ENCODE data around the gene MAPT.

Gene MAPT

DNA sequence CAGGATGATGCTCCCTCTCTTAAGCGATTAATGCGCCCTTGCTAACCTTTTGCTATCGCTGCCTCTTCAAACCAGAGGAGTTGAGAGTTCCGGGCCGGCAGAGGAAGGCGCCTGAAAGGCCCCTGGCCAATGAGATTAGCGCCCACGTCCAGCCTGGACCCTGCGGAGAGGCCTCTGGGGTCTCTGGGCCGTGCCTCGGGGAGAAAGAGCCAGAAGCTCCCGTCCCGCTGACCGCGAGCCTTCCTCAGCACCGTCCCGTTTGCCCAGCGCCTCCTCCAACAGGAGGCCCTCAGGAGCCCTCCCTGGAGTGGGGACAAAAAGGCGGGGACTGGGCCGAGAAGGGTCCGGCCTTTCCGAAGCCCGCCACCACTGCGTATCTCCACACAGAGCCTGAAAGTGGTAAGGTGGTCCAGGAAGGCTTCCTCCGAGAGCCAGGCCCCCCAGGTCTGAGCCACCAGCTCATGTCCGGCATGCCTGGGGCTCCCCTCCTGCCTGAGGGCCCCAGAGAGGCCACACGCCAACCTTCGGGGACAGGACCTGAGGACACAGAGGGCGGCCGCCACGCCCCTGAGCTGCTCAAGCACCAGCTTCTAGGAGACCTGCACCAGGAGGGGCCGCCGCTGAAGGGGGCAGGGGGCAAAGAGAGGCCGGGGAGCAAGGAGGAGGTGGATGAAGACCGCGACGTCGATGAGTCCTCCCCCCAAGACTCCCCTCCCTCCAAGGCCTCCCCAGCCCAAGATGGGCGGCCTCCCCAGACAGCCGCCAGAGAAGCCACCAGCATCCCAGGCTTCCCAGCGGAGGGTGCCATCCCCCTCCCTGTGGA, 88.6 kb downstream of the MAPT start:
- H3K27ac ChIP-seq (ENCODE audit: low read depth, low read length), result no peak overlapping the region
- no peak overlapping the region for H3K4me3 ChIP-seq (ENCODE audit: low read depth, low read length)
- H3K27me3 ChIP-seq (ENCODE audit: control insufficient read depth, insufficient read depth, low read length), result no peaks in the 10 kb centered on the region
- no peaks in the 10 kb centered on the region for H3K9me3 ChIP-seq (ENCODE audit: control insufficient read depth, insufficient read depth, low read depth, low read length)
- H3K36me3 ChIP-seq (ENCODE audit: control insufficient read depth, insufficient read depth, low read length), result no peaks in the 10 kb centered on the region
- no peaks in the 10 kb centered on the region; the same call in 1 of the 2 replicates for H3K4me1 ChIP-seq (ENCODE audit: control insufficient read depth, insufficient read depth, low read length)
- no peak overlapping the region for H3K9ac ChIP-seq (ENCODE audit: low read length)

DNA sequence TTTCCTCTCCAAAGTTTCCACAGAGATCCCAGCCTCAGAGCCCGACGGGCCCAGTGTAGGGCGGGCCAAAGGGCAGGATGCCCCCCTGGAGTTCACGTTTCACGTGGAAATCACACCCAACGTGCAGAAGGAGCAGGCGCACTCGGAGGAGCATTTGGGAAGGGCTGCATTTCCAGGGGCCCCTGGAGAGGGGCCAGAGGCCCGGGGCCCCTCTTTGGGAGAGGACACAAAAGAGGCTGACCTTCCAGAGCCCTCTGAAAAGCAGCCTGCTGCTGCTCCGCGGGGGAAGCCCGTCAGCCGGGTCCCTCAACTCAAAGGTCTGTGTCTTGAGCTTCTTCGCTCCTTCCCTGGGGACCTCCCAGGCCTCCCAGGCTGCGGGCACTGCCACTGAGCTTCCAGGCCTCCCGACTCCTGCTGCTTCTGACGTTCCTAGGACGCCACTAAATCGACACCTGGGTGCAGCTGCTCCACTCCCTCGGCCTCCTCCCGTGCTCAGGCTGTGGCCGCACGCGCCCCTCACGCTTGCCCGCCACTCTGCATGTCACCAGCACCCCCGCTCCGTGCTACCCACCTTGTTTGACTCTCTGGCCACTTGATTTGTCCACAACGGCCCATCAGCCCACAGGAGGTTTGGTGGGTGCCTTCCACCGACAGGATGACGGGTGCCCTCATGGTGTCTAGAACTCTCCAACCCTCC, 89.4 kb downstream of the MAPT start:
- no peaks in the 10 kb centered on the region for H3K9me3 ChIP-seq (ENCODE audit: control insufficient read depth, insufficient read depth, low read depth, low read length)
- no peaks in the 10 kb centered on the region for H3K36me3 ChIP-seq (ENCODE audit: control insufficient read depth, insufficient read depth, low read length)
- no peaks in the 10 kb centered on the region for H3K27me3 ChIP-seq (ENCODE audit: control insufficient read depth, insufficient read depth, low read length)
- no peak overlapping the region for H3K27ac ChIP-seq (ENCODE audit: low read depth, low read length)
- H3K4me1 ChIP-seq (ENCODE audit: control insufficient read depth, insufficient read depth, low read length), result no peaks in the 10 kb centered on the region
- H3K9ac ChIP-seq (ENCODE audit: low read length), result no peak overlapping the region
- no peak overlapping the region for H3K4me3 ChIP-seq (ENCODE audit: low read depth, low read length)

DNA sequence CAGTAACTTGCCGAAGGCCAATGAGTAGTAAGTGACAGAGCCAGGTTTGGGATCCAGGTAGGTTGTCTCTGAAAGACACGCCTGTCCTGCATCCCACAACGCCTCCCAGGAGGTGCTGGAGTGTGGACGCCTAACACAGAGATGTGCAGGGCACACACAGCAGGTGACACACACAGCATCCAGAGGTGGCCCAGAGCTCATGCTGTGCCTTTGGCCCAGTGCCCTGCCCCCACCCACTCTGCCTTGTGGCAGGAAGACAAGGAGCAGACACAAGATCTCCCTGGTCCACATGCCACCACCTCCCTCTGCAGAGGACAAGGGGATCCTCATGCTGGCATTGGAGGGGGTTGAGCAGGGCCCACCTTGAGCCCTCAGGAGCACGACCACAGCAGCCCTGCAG, 90.0 kb downstream of the MAPT start:
- H3K4me3 ChIP-seq (ENCODE audit: low read depth, low read length), result no peak overlapping the region
- H3K4me1 ChIP-seq (ENCODE audit: control insufficient read depth, insufficient read depth, low read length), result no peaks in the 10 kb centered on the region
- H3K36me3 ChIP-seq (ENCODE audit: control insufficient read depth, insufficient read depth, low read length), result no peaks in the 10 kb centered on the region
- no peak overlapping the region for H3K9ac ChIP-seq (ENCODE audit: low read length)
- H3K27me3 ChIP-seq (ENCODE audit: control insufficient read depth, insufficient read depth, low read length), result no peaks in the 10 kb centered on the region
- H3K9me3 ChIP-seq (ENCODE audit: control insufficient read depth, insufficient read depth, low read depth, low read length), result no peaks in the 10 kb centered on the region
- no peak overlapping the region for H3K27ac ChIP-seq (ENCODE audit: low read depth, low read length)

DNA sequence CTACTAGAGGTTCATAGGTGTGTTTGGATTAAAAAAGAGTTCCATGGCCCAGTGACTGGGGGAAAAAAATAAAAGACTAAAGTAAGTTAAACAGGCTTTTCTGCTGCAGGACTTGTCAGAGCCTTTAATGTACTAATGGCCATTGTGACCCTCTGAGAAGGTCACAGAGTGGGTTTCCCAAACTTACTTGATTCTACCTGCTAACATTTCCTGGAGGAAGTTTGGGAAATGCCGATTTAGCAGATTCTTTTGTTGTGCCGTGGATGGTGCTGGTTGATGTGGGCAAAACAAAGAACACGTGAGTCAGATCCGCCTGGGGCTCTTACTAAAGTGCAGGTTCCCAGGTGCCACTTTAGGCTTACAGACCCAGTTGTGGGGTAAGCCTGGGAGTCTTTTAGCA, 91.1 kb downstream of the MAPT start:
- no peaks in the 10 kb centered on the region for H3K36me3 ChIP-seq (ENCODE audit: control insufficient read depth, insufficient read depth, low read length)
- H3K9ac ChIP-seq (ENCODE audit: low read length), result no peak overlapping the region
- no peaks in the 10 kb centered on the region for H3K27me3 ChIP-seq (ENCODE audit: control insufficient read depth, insufficient read depth, low read length)
- H3K4me1 ChIP-seq (ENCODE audit: control insufficient read depth, insufficient read depth, low read length), result no peaks in the 10 kb centered on the region
- no peak overlapping the region for H3K27ac ChIP-seq (ENCODE audit: low read depth, low read length)
- H3K4me3 ChIP-seq (ENCODE audit: low read depth, low read length), result no peak overlapping the region
- no peaks in the 10 kb centered on the region for H3K9me3 ChIP-seq (ENCODE audit: control insufficient read depth, insufficient read depth, low read depth, low read length)

DNA sequence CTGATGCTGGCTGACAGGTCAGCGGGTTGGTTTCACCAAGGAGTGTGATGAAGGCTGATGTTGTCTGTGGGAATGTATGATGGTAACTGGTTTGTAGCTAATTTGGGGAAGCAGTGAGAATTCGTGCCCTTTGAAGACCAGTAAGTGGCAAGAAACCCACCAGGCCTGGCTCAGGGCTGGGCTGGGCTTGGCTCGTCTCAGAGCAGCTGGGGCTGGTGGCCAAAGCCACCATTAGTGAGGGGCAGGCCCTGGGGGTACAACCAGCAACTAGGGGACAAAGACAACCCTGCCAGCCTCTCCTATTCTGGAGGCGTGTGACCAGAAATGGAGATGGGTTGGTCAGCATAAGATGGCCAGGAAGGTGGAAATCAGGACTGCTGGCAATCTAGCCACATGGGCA, 91.7 kb downstream of the MAPT start:
- Histone ChIP-seq H3K9me3 (ENCODE audit: control insufficient read depth, insufficient read depth, low read depth, low read length) (no peaks in the 10 kb centered on the region), H3K9ac (ENCODE audit: low read length) (no peak overlapping the region), H3K27ac (ENCODE audit: low read depth, low read length) (no peak overlapping the region), H3K4me3 (ENCODE audit: low read depth, low read length) (no peak overlapping the region), H3K27me3 (ENCODE audit: control insufficient read depth, insufficient read depth, low read length) (no peaks in the 10 kb centered on the region), H3K36me3 (ENCODE audit: control insufficient read depth, insufficient read depth, low read length) (no peaks in the 10 kb centered on the region), H3K4me1 (ENCODE audit: control insufficient read depth, insufficient read depth, low read length) (no peaks in the 10 kb centered on the region)

DNA sequence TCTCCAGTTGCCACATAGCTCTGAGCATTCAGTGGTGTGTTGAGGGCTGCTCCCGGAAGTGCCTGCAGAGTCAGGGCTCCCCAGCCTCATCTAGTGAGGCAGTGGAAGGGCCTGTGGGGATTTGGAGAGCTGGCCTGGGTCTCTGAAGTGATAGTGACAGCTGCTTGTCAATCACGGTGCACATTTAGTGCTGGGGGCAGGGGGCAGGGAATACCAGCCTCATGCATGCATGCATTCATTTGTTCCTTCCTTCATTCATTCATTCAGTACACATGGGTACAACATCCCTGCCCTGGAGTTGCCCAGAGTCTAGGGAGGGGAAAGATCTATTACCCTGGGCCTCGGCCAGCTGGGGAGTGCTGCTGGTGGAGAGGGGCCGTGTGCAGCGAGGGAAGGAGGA, 93.4 kb downstream of the MAPT start:
- no peaks in the 10 kb centered on the region for H3K9me3 ChIP-seq (ENCODE audit: control insufficient read depth, insufficient read depth, low read depth, low read length)
- no peak overlapping the region for H3K9ac ChIP-seq (ENCODE audit: low read length)
- no peaks in the 10 kb centered on the region for H3K4me1 ChIP-seq (ENCODE audit: control insufficient read depth, insufficient read depth, low read length)
- no peaks in the 10 kb centered on the region for H3K36me3 ChIP-seq (ENCODE audit: control insufficient read depth, insufficient read depth, low read length)
- no peaks in the 10 kb centered on the region for H3K27me3 ChIP-seq (ENCODE audit: control insufficient read depth, insufficient read depth, low read length)
- H3K27ac ChIP-seq (ENCODE audit: low read depth, low read length), result no peak overlapping the region
- H3K4me3 ChIP-seq (ENCODE audit: low read depth, low read length), result no peak overlapping the region

DNA sequence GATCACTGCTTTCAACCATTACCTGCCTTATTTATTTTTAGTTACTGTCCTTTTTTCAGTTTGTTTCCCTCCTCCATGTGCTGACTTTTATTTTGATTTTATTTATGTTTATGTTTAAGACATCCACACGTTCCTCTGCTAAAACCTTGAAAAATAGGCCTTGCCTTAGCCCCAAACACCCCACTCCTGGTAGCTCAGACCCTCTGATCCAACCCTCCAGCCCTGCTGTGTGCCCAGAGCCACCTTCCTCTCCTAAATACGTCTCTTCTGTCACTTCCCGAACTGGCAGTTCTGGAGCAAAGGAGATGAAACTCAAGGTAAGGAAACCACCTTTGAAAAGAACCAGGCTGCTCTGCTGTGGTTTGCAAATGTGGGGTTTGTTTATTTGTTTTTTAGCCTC, 95.4 kb downstream of the MAPT start:
- Histone ChIP-seq H3K4me1 (ENCODE audit: control insufficient read depth, insufficient read depth, low read length) (peaks cover 8% of the 10 kb centered on the region; the same call in 1 of the 2 replicates), H3K27me3 (ENCODE audit: control insufficient read depth, insufficient read depth, low read length) (no peaks in the 10 kb centered on the region), H3K9ac (ENCODE audit: low read length) (no peak overlapping the region), H3K9me3 (ENCODE audit: control insufficient read depth, insufficient read depth, low read depth, low read length) (no peaks in the 10 kb centered on the region), H3K27ac (ENCODE audit: low read depth, low read length) (no peak overlapping the region), H3K36me3 (ENCODE audit: control insufficient read depth, insufficient read depth, low read length) (no peaks in the 10 kb centered on the region), H3K4me3 (ENCODE audit: low read depth, low read length) (no peak overlapping the region)

DNA sequence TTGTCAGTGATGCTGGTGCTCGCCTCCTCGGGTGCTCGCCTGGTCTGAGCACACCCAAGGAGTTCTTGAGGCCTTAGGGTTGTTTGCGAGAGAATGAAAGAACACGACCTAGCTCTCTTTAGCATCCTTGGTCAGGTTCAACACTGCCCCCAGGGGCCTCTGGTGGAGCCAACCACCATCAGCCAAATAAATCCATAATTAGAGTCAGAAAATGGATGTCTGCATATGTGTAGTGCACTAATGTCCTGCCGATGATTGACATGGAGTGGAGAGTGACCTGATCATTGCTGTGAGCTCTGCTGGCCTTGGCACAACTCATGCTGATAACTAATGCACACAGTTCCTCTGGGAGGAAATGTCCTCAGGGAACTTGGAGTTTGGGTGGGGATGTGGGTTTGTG, 96.5 kb downstream of the MAPT start:
- H3K4me3 ChIP-seq (ENCODE audit: low read depth, low read length), result no peak overlapping the region
- H3K27me3 ChIP-seq (ENCODE audit: control insufficient read depth, insufficient read depth, low read length), result no peaks in the 10 kb centered on the region
- no peaks in the 10 kb centered on the region for H3K9me3 ChIP-seq (ENCODE audit: control insufficient read depth, insufficient read depth, low read depth, low read length)
- no peaks in the 10 kb centered on the region for H3K36me3 ChIP-seq (ENCODE audit: control insufficient read depth, insufficient read depth, low read length)
- peaks cover 8% of the 10 kb centered on the region; the same call in 1 of the 2 replicates for H3K4me1 ChIP-seq (ENCODE audit: control insufficient read depth, insufficient read depth, low read length)
- H3K27ac ChIP-seq (ENCODE audit: low read depth, low read length), result no peak overlapping the region
- no peak overlapping the region for H3K9ac ChIP-seq (ENCODE audit: low read length)

DNA sequence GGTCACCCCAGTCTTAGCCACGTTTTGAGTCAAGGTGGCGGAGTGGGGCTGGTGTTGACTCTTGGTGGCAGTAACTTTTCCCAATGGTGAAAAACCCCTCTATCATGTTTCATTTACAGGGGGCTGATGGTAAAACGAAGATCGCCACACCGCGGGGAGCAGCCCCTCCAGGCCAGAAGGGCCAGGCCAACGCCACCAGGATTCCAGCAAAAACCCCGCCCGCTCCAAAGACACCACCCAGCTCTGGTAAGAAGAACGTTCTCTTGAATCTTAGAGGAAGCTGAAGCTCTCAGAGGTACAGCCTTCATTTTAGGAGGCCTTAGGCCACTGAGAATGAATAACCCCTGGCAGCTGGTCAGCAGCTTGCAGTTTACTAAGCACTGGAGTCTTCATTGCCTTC, 97.0 kb downstream of the MAPT start:
- Histone ChIP-seq H3K4me1 (ENCODE audit: control insufficient read depth, insufficient read depth, low read length) (peaks cover 8% of the 10 kb centered on the region; the same call in 1 of the 2 replicates), H3K4me3 (ENCODE audit: low read depth, low read length) (no peak overlapping the region), H3K27ac (ENCODE audit: low read depth, low read length) (no peak overlapping the region)

DNA sequence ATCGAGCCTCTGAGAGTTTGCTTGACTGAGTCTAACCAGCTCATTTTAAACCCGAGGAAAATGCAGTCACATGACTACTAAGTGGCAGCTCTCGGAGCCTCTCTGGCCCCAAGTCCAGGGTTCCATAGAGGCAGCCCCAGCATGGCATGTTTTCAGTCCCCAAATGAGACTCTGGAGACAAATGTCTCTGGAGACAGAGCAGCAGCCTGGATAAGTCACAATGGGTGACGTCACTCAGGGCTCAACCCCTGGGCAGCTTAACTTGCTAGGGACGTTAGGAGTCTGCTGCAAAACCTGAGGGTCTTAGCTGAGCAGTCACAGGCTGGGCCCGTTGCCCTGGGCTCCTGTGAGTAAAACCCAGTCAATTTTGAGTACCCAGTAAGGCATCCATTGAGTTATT, 97.8 kb downstream of the MAPT start:
- Histone ChIP-seq H3K9me3 (ENCODE audit: control insufficient read depth, insufficient read depth, low read depth, low read length) (no peaks in the 10 kb centered on the region), H3K27ac (ENCODE audit: low read depth, low read length) (no peak overlapping the region), H3K36me3 (ENCODE audit: control insufficient read depth, insufficient read depth, low read length) (no peaks in the 10 kb centered on the region), H3K9ac (ENCODE audit: low read length) (no peak overlapping the region), H3K27me3 (ENCODE audit: control insufficient read depth, insufficient read depth, low read length) (no peaks in the 10 kb centered on the region), H3K4me1 (ENCODE audit: control insufficient read depth, insufficient read depth, low read length) (peaks cover 8% of the 10 kb centered on the region; the same call in 1 of the 2 replicates), H3K4me3 (ENCODE audit: low read depth, low read length) (no peak overlapping the region)

More for the DNA sequence above, 97.0 kb downstream of the MAPT start:
- Histone ChIP-seq H3K9ac (ENCODE audit: low read length) (no peak overlapping the region), H3K36me3 (ENCODE audit: control insufficient read depth, insufficient read depth, low read length) (no peaks in the 10 kb centered on the region), H3K27me3 (ENCODE audit: control insufficient read depth, insufficient read depth, low read length) (no peaks in the 10 kb centered on the region), H3K9me3 (ENCODE audit: control insufficient read depth, insufficient read depth, low read depth, low read length) (no peaks in the 10 kb centered on the region)

DNA sequence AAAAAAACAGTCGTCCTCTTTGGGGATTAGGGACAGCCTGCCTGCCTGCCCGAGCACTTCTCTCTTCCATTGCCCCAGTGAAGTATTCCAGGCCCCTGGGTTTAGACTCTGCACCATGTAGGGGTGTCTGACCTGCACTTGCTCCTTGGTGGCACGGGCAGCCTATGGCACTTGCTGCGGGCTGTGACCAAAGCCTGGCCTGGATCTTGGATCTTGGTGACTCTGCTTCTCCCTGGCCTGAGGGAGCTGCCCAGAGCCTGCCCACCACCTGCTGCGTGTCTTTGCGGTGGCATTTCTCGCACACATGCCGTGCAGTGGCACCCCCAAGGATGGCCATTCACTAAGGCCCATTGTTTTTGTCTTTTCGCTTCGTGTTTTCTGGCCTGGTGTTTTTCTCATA, 98.5 kb downstream of the MAPT start:
- Histone ChIP-seq H3K27ac (ENCODE audit: low read depth, low read length) (no peak overlapping the region), H3K9ac (ENCODE audit: low read length) (no peak overlapping the region), H3K4me1 (ENCODE audit: control insufficient read depth, insufficient read depth, low read length) (peaks cover 8% of the 10 kb centered on the region; the same call in 1 of the 2 replicates), H3K36me3 (ENCODE audit: control insufficient read depth, insufficient read depth, low read length) (no peaks in the 10 kb centered on the region), H3K4me3 (ENCODE audit: low read depth, low read length) (no peak overlapping the region), H3K9me3 (ENCODE audit: control insufficient read depth, insufficient read depth, low read depth, low read length) (no peaks in the 10 kb centered on the region), H3K27me3 (ENCODE audit: control insufficient read depth, insufficient read depth, low read length) (no peaks in the 10 kb centered on the region)
